MG63 (cell line): ENCODE measurements around the gene USP6NL. TPM values are rescaled to one million over a fixed set of nuclear protein-coding genes. Genes with fewer than 3 reads are reported as not detected.

ENCODE experiments used
- DNase-seq: peaks from one replicate; pipeline ENCODE4 v3.0.0-alpha.2; 2020
- H3K27me3 ChIP-seq: fragments of 250-450 bp; sonication (Bioruptor Pico); 2 replicates; pipeline ENCODE4 v1.5.1; 2020; ENCODE audit warnings: mild to moderate bottlenecking, moderate library complexity
- H3K36me3 ChIP-seq: fragments of 250-450 bp; sonication (Bioruptor Pico); 2 replicates; pipeline ENCODE4 v1.5.1; 2020; ENCODE audit warnings: mild to moderate bottlenecking, moderate library complexity
- H3K4me3 ChIP-seq: fragments of 250-450 bp; sonication (Bioruptor Pico); 2 replicates; pipeline ENCODE4 v1.5.1; 2020; ENCODE audit warnings: mild to moderate bottlenecking, moderate library complexity
- H3K9me3 ChIP-seq: fragments of 250-450 bp; sonication (Bioruptor Pico); 2 replicates; pipeline ENCODE4 v1.5.1; 2020; ENCODE audit warnings: mild to moderate bottlenecking, moderate library complexity
- total RNA-seq: library from RNA; depleted of rRNA; stranded (reverse); fragments of >200 nt; shearing (Covaris generic); gene quantifications from 2 replicates; pipeline ENCODE4 v1.2.3, GENCODE V29; 2014; ENCODE audit warnings: low replicate concordance

The USP6NL gene
- total RNA-seq, 1 experiment from 2014 or later, result 4.0 TPM

- no peaks in the 10 kb centered on the region for H3K27me3 ChIP-seq
- no peak overlapping the region for H3K4me3 ChIP-seq
- H3K36me3 ChIP-seq, result no peaks in the 10 kb centered on the region; the same call in 1 of the 2 replicates
- DNase-seq, result no peak
- H3K9me3 ChIP-seq, result no peaks in the 10 kb centered on the region
These were observed 120.4 kb downstream of the USP6NL start for GRCh38 chr10:11491087-11491486.

GRCh38 chr10:11489591-11489990 lies 121.9 kb downstream of the USP6NL start:
- H3K27me3 ChIP-seq, result no peaks in the 10 kb centered on the region
- DNase-seq, result no peak
- no peaks in the 10 kb centered on the region; the same call in 1 of the 2 replicates for H3K36me3 ChIP-seq
- no peaks in the 10 kb centered on the region for H3K9me3 ChIP-seq
- H3K4me3 ChIP-seq, result no peak overlapping the region

DNA sequence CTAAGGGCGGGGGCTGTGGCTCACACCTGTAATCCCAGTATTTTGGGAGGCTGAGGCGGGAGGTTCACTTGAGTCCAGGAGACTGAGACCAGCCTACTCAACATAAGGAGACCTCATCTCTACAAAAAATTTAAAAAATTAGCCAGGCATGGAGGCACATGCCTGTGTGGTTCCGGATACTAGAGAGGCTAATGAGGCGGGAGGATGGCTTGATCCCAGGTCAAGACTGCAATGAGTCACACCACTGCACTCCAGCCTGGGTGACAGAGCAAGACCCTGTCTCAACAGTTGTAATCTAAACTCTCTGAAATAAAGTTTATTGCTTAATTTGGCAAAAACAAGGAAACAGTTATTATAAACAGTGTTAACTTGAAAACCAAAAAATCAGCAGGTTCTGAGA lies 123.3 kb downstream of the USP6NL start:
- peak; percentile 16 for DNase-seq
- Histone ChIP-seq H3K27me3 (no peaks in the 10 kb centered on the region), H3K36me3 (no peaks in the 10 kb centered on the region; the same call in 1 of the 2 replicates), H3K4me3 (no peak overlapping the region), H3K9me3 (no peaks in the 10 kb centered on the region)

GRCh38 chr10:11483201-11484148 lies 128.0 kb downstream of the USP6NL start:
- DNase-seq, result no peak
- H3K9me3 ChIP-seq, result no peaks in the 10 kb centered on the region
- H3K36me3 ChIP-seq, result no peaks in the 10 kb centered on the region; the same call in 1 of the 2 replicates
- H3K27me3 ChIP-seq, result no peaks in the 10 kb centered on the region
- H3K4me3 ChIP-seq, result no peak overlapping the region

DNA sequence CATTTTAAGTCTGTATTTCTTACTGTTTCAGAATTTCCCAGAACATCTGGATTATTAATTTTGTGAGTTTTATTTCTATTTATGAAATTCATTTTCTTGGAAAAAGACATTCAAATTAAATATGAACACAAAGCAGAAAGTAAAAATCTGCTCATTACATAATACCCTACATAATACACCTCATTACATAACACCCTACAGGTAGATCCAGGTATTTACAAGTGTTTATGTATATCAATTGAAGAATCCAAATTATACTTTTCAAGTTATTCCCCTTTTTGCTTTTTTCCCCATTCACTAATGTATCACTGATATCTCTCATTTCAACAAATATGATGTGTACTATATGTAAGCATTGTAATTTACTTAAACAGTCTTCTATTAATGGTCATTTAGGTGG lies 129.1 kb downstream of the USP6NL start:
- H3K27me3 ChIP-seq, result no peaks in the 10 kb centered on the region
- no peaks in the 10 kb centered on the region for H3K9me3 ChIP-seq
- H3K4me3 ChIP-seq, result no peak overlapping the region
- H3K36me3 ChIP-seq, result no peaks in the 10 kb centered on the region; the same call in 1 of the 2 replicates
- DNase-seq, result no peak

- Histone ChIP-seq H3K27me3 (no peaks in the 10 kb centered on the region), H3K9me3 (no peaks in the 10 kb centered on the region), H3K36me3 (no peaks in the 10 kb centered on the region; the same call in 1 of the 2 replicates), H3K4me3 (no peak overlapping the region)
- no peak for DNase-seq
These were observed 130.8 kb downstream of the USP6NL start for GRCh38 chr10:11480687-11481086.

DNA sequence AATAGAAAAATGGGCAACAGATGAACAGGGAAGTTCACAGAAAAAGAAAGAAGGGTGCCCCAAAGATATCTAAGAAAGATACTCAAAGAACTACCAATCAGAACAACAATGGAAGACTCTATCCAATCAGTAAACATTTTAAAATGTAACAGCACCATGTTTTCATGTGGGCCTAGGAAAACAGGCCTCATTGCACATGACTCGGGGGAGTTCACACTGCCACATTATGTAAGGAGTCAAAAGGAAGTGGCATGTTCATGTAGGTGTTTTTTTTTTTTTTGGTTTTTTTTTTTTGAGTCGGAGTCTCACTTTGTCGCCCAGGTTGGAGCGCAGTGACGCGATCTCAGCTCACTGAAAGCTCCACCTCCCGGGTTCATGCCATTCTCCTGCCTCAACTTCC lies 132.2 kb downstream of the USP6NL start:
- Histone ChIP-seq H3K27me3 (no peaks in the 10 kb centered on the region), H3K4me3 (no peak overlapping the region), H3K36me3 (no peaks in the 10 kb centered on the region; the same call in 1 of the 2 replicates), H3K9me3 (no peaks in the 10 kb centered on the region)
- DNase-seq, result no peak

GRCh38 chr10:11478807-11479206 lies 132.6 kb downstream of the USP6NL start:
- no peak for DNase-seq
- Histone ChIP-seq H3K4me3 (no peak overlapping the region), H3K36me3 (no peaks in the 10 kb centered on the region; the same call in 1 of the 2 replicates), H3K27me3 (no peaks in the 10 kb centered on the region), H3K9me3 (no peaks in the 10 kb centered on the region)

GRCh38 chr10:11475831-11476434 lies 135.5 kb downstream of the USP6NL start:
- DNase-seq, result no peak
- no peaks in the 10 kb centered on the region for H3K9me3 ChIP-seq
- no peak overlapping the region for H3K4me3 ChIP-seq

DNA sequence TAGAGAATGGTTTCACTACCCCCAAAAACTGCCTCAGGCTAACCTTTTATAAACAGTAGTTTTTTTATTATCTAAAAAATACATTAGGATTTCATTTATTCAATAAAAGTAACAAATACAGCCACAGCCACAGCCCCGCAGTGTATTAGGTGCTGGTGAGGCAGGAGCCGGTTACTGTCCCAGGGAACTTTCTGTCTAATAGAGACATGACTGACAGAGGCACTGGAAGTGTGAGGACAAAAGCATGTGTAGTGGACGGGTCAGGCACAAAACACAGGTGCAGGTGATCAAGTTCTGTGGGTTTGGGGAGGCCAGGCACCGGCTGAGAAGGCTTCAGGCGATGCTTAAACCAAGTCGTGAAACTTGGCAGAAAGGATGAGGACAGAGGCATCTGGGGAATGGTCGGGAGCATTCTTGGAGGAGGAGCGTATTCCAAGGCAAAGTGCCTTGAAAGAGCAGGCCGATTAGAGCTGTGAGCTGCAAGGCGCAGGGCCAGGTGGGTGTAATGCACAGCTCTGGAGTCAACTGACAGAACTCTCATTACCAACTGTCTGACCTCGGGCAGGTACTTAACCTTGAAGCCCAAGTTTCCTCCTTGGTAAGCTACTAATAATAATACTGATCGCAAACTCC lies 138.2 kb downstream of the USP6NL start:
- H3K36me3 ChIP-seq, result no peaks in the 10 kb centered on the region
- DNase-seq, result no peak
- no peaks in the 10 kb centered on the region for H3K27me3 ChIP-seq
- H3K4me3 ChIP-seq, result no peak overlapping the region
- H3K9me3 ChIP-seq, result no peaks in the 10 kb centered on the region

More at GRCh38 chr10:11475831-11476434, 135.5 kb downstream of the USP6NL start:
- no peaks in the 10 kb centered on the region for H3K27me3 ChIP-seq
- no peaks in the 10 kb centered on the region for H3K36me3 ChIP-seq

DNA sequence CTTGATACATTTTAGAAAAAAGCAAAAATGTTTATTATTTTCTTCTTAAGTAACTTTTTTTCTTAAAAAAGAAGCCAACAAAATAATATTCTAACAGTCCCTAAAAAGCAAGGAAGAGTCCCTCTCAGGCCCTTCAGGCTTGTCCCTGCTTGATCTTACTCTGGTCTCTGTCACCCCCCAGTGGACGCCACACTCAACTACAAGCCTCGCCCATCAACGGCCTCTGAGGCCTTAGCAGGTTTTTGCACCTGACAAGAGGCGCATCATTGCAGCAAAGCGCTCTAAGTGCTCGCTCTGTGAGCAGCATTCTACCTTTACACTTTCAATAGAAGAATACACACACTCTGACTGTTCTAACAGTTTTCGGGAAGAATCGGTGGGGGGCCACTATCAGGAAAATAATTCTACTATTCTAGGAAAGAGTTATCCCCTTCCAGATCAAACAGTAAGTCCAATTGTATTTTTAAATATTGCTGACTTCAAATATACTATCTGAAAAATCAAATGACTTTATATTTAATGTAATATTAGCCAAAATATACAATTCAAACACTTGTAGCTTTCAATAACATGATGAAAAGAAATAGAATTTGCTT lies 139.2 kb downstream of the USP6NL start:
- Histone ChIP-seq H3K36me3 (no peaks in the 10 kb centered on the region), H3K9me3 (no peaks in the 10 kb centered on the region), H3K27me3 (no peaks in the 10 kb centered on the region), H3K4me3 (no peak overlapping the region)
- DNase-seq, result peak; percentile 35

- Histone ChIP-seq H3K9me3 (no peaks in the 10 kb centered on the region), H3K4me3 (no peak overlapping the region), H3K36me3 (no peaks in the 10 kb centered on the region), H3K27me3 (no peaks in the 10 kb centered on the region)
- no peak for DNase-seq
These were observed 141.7 kb downstream of the USP6NL start for GRCh38 chr10:11469575-11470391.

DNA sequence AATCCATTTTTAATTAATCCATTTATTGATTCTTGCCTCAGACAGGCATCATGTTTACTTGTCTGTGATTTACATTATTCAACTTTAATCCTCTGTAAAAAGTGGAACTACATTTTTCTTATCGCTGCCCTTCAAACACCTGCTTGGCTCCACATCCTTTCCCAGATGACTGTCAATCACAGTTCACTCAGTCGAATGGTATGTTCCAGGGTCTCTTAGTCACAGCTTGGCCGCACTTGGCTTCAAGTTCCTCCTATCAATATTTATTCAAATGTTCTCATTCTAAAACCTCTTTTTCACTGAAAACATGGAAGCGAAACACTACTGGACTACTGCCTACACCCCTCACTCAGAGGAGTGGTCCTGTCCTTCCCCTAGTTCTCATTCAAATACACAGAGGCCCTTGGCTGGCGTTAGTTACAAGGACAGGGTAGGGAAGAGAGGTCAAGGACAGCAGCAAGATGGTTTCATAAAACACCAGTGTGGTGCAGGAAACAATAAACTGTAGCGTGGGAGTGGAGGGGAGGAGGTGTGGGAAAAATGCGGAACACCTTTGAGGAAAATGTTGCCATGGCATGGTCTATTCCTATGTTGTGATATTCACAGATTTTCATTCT lies 143.2 kb downstream of the USP6NL start:
- Histone ChIP-seq H3K4me3 (no peak overlapping the region), H3K27me3 (no peaks in the 10 kb centered on the region), H3K36me3 (no peaks in the 10 kb centered on the region), H3K9me3 (no peaks in the 10 kb centered on the region)
- no peak for DNase-seq

DNA sequence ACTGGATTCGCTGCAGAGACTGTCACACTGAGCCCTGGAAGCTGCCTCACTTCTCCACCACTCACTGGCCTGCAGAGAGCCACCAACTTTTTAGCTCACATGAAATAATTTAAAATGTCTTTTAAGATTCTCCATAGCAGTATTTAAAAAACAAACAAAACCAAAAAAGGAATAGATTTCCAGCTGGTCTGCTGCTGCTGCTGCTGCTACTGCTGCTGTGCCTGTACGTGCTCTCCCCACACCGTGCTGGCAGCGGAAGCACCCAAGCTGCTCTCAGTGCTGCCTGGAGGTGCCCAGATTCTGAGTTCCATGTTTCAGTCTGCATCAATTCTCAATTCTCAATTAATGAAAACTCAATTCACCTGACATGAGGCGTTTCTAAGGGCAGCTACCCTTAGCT lies 146.0 kb downstream of the USP6NL start:
- no peak for DNase-seq
- H3K27me3 ChIP-seq, result no peaks in the 10 kb centered on the region
- H3K36me3 ChIP-seq, result no peaks in the 10 kb centered on the region

GRCh38 chr10:11463111-11463510 lies 148.3 kb downstream of the USP6NL start:
- H3K36me3 ChIP-seq, result no peaks in the 10 kb centered on the region
- no peaks in the 10 kb centered on the region for H3K9me3 ChIP-seq
- H3K27me3 ChIP-seq, result no peaks in the 10 kb centered on the region
- no peak for DNase-seq
- H3K4me3 ChIP-seq, result no peak overlapping the region

More for the DNA sequence above, 146.0 kb downstream of the USP6NL start:
- Histone ChIP-seq H3K9me3 (no peaks in the 10 kb centered on the region), H3K4me3 (no peak overlapping the region)

GRCh38 chr10:11462071-11462470 lies 149.4 kb downstream of the USP6NL start:
- no peak for DNase-seq
- H3K4me3 ChIP-seq, result no peak overlapping the region
- H3K27me3 ChIP-seq, result no peaks in the 10 kb centered on the region
- H3K9me3 ChIP-seq, result no peaks in the 10 kb centered on the region
- no peaks in the 10 kb centered on the region for H3K36me3 ChIP-seq
